ENCODE measurements around the gene UBE2S. TPM values are rescaled to one million over a fixed set of nuclear protein-coding genes. Genes with fewer than 3 reads are reported as not detected.

The UBE2S gene
- total and polyA plus RNA-seq, 10 of the 15 experiments (the other 5 are each of a cell fraction or from before 2014, with no cell fraction given) = 2.3 to 640 (median 127) TPM

- TF ChIP-seq HCFC1 (IDR thresholded peaks at IDR 0.05; ENCODE audit: low read length) = no peak
- TF ChIP-seq NR2C2 (IDR thresholded peaks at IDR 0.05; ENCODE audit: borderline replicate concordance, control insufficient read depth, insufficient read length, low read depth) = no peak
- TF ChIP-seq MYC (IDR thresholded peaks at IDR 0.05; ENCODE audit: insufficient read depth, insufficient read length, insufficient replicate concordance, low read length, severe bottlenecking) = no peak
- no peak for TF ChIP-seq MYB (IDR thresholded peaks at IDR 0.05; ENCODE audit: borderline replicate concordance, low read depth, low read length)
- no peak for TF ChIP-seq TCF12 (IDR thresholded peaks at IDR 0.05; ENCODE audit: low read depth, low read length)
- TF ChIP-seq SUZ12 (IDR thresholded peaks at IDR 0.05; ENCODE audit: unreplicated experiment) = no peak
- peak; percentile 85 for TF ChIP-seq USF1 (IDR thresholded peaks at IDR 0.05; ENCODE audit: borderline replicate concordance, extremely low read length, insufficient read depth, low read depth, low read length)
- TF ChIP-seq ETV6 (conservative IDR thresholded peaks at IDR 0.05 in 1 of 2, IDR thresholded peaks at IDR 0.05 in 1 of 2; ENCODE audit: borderline replicate concordance in 1 of 2, low read depth in 1 of 2) = no peak
- no peak for TF ChIP-seq IRF5 (IDR thresholded peaks at IDR 0.05; ENCODE audit: borderline replicate concordance)
- TF ChIP-seq SUPT20H (IDR thresholded peaks at IDR 0.05; ENCODE audit: borderline replicate concordance, control insufficient read depth, low read depth, low read length) = no peak
- TF ChIP-seq NR2C1 (IDR thresholded peaks at IDR 0.05) = no peak; the same call in 1 of the 2 replicates
- peak; percentile 31 for TF ChIP-seq SMAD1 (IDR thresholded peaks at IDR 0.05; ENCODE audit: low read depth, partially characterized antibody)
- TF ChIP-seq ZNF24 (IDR thresholded peaks at IDR 0.05) = no peak
- TF ChIP-seq TAF1 (IDR thresholded peaks at IDR 0.05; ENCODE audit: borderline replicate concordance, low read depth, low read length) = peak; percentile 52; the same call in 1 of the 2 replicates
- TF ChIP-seq EGR1 (IDR thresholded peaks at IDR 0.05; ENCODE audit: borderline replicate concordance in 1 of 2, low read depth in 2 of 2, low read length in 2 of 2) = peak; percentile 44 to 70
- peak; percentile 8 for TF ChIP-seq MEF2B (IDR thresholded peaks at IDR 0.05; ENCODE audit: partially characterized antibody, poor library complexity, severe bottlenecking)
- TF ChIP-seq SREBF1 (IDR thresholded peaks at IDR 0.05; ENCODE audit: low read length) = no peak
- no peak for TF ChIP-seq FOXK2 (IDR thresholded peaks at IDR 0.05)
- peak; percentile 54 for TF ChIP-seq FOS (IDR thresholded peaks at IDR 0.05; ENCODE audit: borderline replicate concordance, extremely low read depth, insufficient read length)
- no peak for TF ChIP-seq ZBTB40 (IDR thresholded peaks at IDR 0.05; ENCODE audit: borderline replicate concordance)
- no peak for TF ChIP-seq STAT3 (IDR thresholded peaks at IDR 0.05; ENCODE audit: low read depth, low read length)
- TF ChIP-seq DPF2 (IDR thresholded peaks at IDR 0.05) = peak; percentile 62
- TF ChIP-seq SMAD5 (IDR thresholded peaks at IDR 0.05; ENCODE audit: low read depth) = no peak
- TF ChIP-seq POLR2AphosphoS5 (IDR thresholded peaks at IDR 0.05; ENCODE audit: low read length) = no peak; the same call in 1 of the 2 replicates
Observed at GRCh38 chr19:55407800-55408532, 378 bp upstream of the UBE2S start (continued).
